CD14-positive monocyte (primary cell): ENCODE results near the gene FNDC3A. TPM values are rescaled to one million over a fixed set of nuclear protein-coding genes. Genes with fewer than 3 reads are reported as not detected.

Experiments
- DNase-seq, 3 donors: peaks; one replicate each; pipeline ENCODE4 v3.0.0-alpha.2; 2011 to 2022
- H2AFZ ChIP-seq: 2 replicates; pipeline ENCODE4 v1.6.0; 2012; ENCODE audit warnings: mild to moderate bottlenecking, low read depth, low read length, inconsistent platforms; ENCODE audit not compliant: insufficient read depth, poor library complexity, severe bottlenecking
- H3K27ac ChIP-seq, 2 donors: 1 replicate in 1 of 2; 2 replicates in 1 of 2; pipeline ENCODE4 v1.5.1; 2012 to 2013; ENCODE audit warnings: low read length in 2 of 2, control low read depth in 1 of 2, inconsistent platforms in 1 of 2, low read depth in 1 of 2, mild to moderate bottlenecking in 1 of 2
- H3K27me3 ChIP-seq, 2 donors: one replicate each; pipeline versions ENCODE4 v1.6.0 to v1.6.1; 2011 to 2013; ENCODE audit warnings: low read length in 2 of 2; ENCODE audit not compliant: control insufficient read depth in 2 of 2, insufficient read depth in 2 of 2
- H3K36me3 ChIP-seq, 2 donors: replicated peaks in 1 of 2; 1 replicate in 1 of 2; 2 replicates in 1 of 2; pipeline versions ENCODE4 v1.5.1 to v1.6.1; 2012 to 2013; ENCODE audit warnings: low read length in 2 of 2, control low read depth in 1 of 2, inconsistent platforms in 1 of 2, mild to moderate bottlenecking in 1 of 2; ENCODE audit not compliant: insufficient read depth in 2 of 2, control insufficient read depth in 1 of 2
- H3K4me1 ChIP-seq, 2 donors: 1 replicate in 1 of 2; 2 replicates in 1 of 2; pipeline versions ENCODE4 v1.5.1 to v1.6.1; 2012 to 2013; ENCODE audit warnings: low read length in 2 of 2, control low read depth in 1 of 2, inconsistent platforms in 1 of 2, mild to moderate bottlenecking in 1 of 2, moderate library complexity in 1 of 2; ENCODE audit not compliant: insufficient read depth in 2 of 2, control insufficient read depth in 1 of 2
- H3K4me2 ChIP-seq: replicated peaks from 2 replicates; pipeline ENCODE3; 2012; ENCODE audit warnings: low read length, moderate library complexity, mild to moderate bottlenecking; ENCODE audit not compliant: poor library complexity, severe bottlenecking; ENCODE audit errors: extremely low read depth
- H3K4me3 ChIP-seq, 3 experiments: fragments of 200-600 bp in 1 of 3; sonication (generic) in 1 of 3; replicated peaks in 1 of 3; 1 replicate in 2 of 3; 2 replicates in 1 of 3; pipeline ENCODE4 v1.5.1; 2011 to 2013; ENCODE audit warnings: low read length in 3 of 3, mild to moderate bottlenecking in 3 of 3, control low read depth in 2 of 3, low read depth in 2 of 3, inconsistent platforms in 1 of 3, moderate library complexity in 1 of 3
- H3K79me2 ChIP-seq: 2 replicates; pipeline ENCODE4 v1.6.0; 2012; ENCODE audit warnings: mild to moderate bottlenecking, control low read depth, inconsistent platforms, low read length, moderate library complexity; ENCODE audit not compliant: insufficient read depth
- H3K9ac ChIP-seq: 2 replicates; pipeline ENCODE4 v1.6.0; 2017; ENCODE audit warnings: low read length, mild to moderate bottlenecking; ENCODE audit not compliant: insufficient read depth, poor library complexity, severe bottlenecking
- H3K9me3 ChIP-seq, 2 donors: replicated peaks in 1 of 2; 1 replicate in 1 of 2; 2 replicates in 1 of 2; pipeline versions ENCODE4 v1.5.1 to v1.6.1; 2012 to 2013; ENCODE audit warnings: low read length in 2 of 2, control low read depth in 1 of 2; ENCODE audit not compliant: control insufficient read depth in 1 of 2, insufficient read depth in 1 of 2
- H4K20me1 ChIP-seq: 2 replicates; pipeline ENCODE4 v1.6.0; 2012; ENCODE audit warnings: mild to moderate bottlenecking, low read length, control low read depth, moderate library complexity; ENCODE audit not compliant: insufficient read depth
- H3K27ac Mint-ChIP-seq, 7 donors: one replicate each; pipeline ENCODE4 v1.8.0; 2020; ENCODE audit warnings: mild to moderate bottlenecking in 7 of 7, mixed read lengths in 7 of 7, moderate library complexity in 6 of 7, inconsistent platforms in 2 of 7
- H3K27me3 Mint-ChIP-seq, 3 donors: one replicate each; pipeline ENCODE4 v1.8.0; 2021 to 2022; ENCODE audit warnings: low read depth in 3 of 3, mild to moderate bottlenecking in 3 of 3, mixed read lengths in 3 of 3, moderate library complexity in 3 of 3, inconsistent platforms in 1 of 3
- H3K36me3 Mint-ChIP-seq, 2 donors: one replicate each; pipeline ENCODE4 v1.8.0; 2020; ENCODE audit warnings: mixed read lengths in 2 of 2, inconsistent platforms in 1 of 2, mild to moderate bottlenecking in 1 of 2
- H3K4me1 Mint-ChIP-seq: one replicate; pipeline ENCODE4 v1.8.0; 2020; ENCODE audit warnings: mild to moderate bottlenecking, mixed read lengths
- H3K4me3 Mint-ChIP-seq, 2 donors: one replicate each; pipeline ENCODE4 v1.8.0; 2020; ENCODE audit warnings: mild to moderate bottlenecking in 2 of 2, mixed read lengths in 2 of 2, moderate library complexity in 1 of 2
- H3K9me3 Mint-ChIP-seq, 7 donors: one replicate each; pipeline ENCODE4 v1.8.0; 2020 to 2022; ENCODE audit warnings: mixed read lengths in 7 of 7, mild to moderate bottlenecking in 6 of 7, moderate library complexity in 6 of 7, inconsistent platforms in 2 of 7
- WGBS: methylation state at CpG from one replicate; pipeline ENCODE4 v1.1.5; 2013; ENCODE audit warnings: missing lambda C conversion rate; ENCODE audit not compliant: insufficient coverage; 5-methylcytosine and 5-hydroxymethylcytosine counted together
- intact Hi-C, 2 donors: fragments of 100-400 bp; cut with micrococcal nuclease; formaldehyde crosslinking; loops; one replicate each; pipeline versions ENCODE4 v1.15.0 to v1.15.1; 2023
- polyA plus RNA-seq, 3 donors: library from polyadenylated mRNA; depleted of rRNA in 1 of 3; unstranded in 2 of 3; stranded (reverse) in 1 of 3; fragments of 300-500 nt in 2 of 3; fragments of >200 nt in 1 of 3; fragmentation: Illumina TruSeq in 2 of 3; gene quantifications; 1 replicate in 2 of 3; 2 replicates in 1 of 3; pipeline ENCODE4 v1.2.3, GENCODE V29; 2012 to 2021
- TF ChIP-seq, protein P1 (sequence below): fragments of 200-600 bp; IDR thresholded peaks from one replicate; pipeline ENCODE4 v1.8.0; 2022; ENCODE audit warnings: antibody characterized with exemption, mild to moderate bottlenecking

FNDC3A gene
- polyA plus RNA-seq, 3 donors: 8.3 to 27.0 (median 12.0) TPM

DNA sequence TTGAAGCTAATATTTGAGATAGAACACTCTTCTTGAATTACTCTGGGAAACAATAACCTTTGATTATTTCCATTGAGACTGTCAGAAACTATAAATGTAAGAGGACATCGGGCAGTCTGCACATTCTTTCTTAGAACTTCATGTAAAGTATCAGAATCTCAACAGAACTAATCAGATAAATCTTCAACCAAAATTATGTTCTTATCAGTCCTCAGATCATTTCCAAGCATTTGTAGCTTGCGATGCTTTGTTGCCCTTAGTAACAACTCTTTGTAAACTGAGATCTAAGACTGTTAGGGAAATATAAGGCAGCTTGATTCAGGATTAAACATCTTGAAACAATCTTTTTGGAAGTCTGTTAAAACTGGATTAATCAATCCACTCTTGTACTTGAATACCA, 70.3 kb downstream of the FNDC3A start:
- TF ChIP-seq, protein P1, sequence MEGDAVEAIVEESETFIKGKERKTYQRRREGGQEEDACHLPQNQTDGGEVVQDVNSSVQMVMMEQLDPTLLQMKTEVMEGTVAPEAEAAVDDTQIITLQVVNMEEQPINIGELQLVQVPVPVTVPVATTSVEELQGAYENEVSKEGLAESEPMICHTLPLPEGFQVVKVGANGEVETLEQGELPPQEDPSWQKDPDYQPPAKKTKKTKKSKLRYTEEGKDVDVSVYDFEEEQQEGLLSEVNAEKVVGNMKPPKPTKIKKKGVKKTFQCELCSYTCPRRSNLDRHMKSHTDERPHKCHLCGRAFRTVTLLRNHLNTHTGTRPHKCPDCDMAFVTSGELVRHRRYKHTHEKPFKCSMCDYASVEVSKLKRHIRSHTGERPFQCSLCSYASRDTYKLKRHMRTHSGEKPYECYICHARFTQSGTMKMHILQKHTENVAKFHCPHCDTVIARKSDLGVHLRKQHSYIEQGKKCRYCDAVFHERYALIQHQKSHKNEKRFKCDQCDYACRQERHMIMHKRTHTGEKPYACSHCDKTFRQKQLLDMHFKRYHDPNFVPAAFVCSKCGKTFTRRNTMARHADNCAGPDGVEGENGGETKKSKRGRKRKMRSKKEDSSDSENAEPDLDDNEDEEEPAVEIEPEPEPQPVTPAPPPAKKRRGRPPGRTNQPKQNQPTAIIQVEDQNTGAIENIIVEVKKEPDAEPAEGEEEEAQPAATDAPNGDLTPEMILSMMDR: no peak
- intact Hi-C loops: no loop called here
- Mint-ChIP-seq H3K9me3 (peaks cover 3 to 17% (median 9%) of the 10 kb centered on the region in 7 donors), H3K4me3 (no peak overlapping the region), H3K27me3 (peaks cover 0 to 2% (median 0%) of the 10 kb centered on the region in 3 donors), H3K4me1 (no peaks in the 10 kb centered on the region), H3K27ac (no peak overlapping the region), H3K36me3 (peaks cover 21 to 39% of the 10 kb centered on the region in 2 donors)
- Histone ChIP-seq H3K4me2 (no peak overlapping the region), H3K36me3 (no peaks in the 10 kb centered on the region), H3K27ac (no peak overlapping the region), H3K27me3 (no peaks in the 10 kb centered on the region), H3K4me3 (no peak overlapping the region), H3K9ac (no peak overlapping the region), H3K79me2 (peaks cover 14% of the 10 kb centered on the region), H2AFZ (no peak overlapping the region), H3K9me3 (no peaks in the 10 kb centered on the region), H3K4me1 (no peaks in the 10 kb centered on the region), H4K20me1 (no peaks in the 10 kb centered on the region)
- WGBS: no CpG with 5 or more reads among the region's 2 CpGs
- DNase-seq: no peak

DNA sequence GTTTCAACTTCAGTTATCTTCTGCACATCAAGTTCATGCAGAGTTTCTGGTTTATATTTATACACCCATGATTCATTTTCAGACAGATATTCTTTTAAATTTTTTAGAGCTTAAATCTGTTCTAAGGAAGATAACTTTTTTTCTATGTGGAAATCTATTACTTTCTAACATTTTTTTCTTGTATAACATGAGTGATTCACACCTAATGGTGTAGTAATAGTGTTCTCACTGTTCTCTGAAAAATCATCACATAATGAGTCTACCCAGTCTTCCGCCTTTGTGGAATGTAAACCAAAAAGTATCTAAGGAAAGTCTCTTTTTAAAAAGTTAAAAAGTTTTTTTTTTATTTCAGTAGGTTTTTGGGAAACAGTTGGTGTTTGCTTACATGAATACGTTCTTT, 70.8 kb downstream of the FNDC3A start:
- Histone ChIP-seq H4K20me1 (no peaks in the 10 kb centered on the region), H3K9me3 (no peaks in the 10 kb centered on the region), H3K4me3 (no peak overlapping the region), H3K27me3 (no peaks in the 10 kb centered on the region), H3K9ac (no peak overlapping the region), H3K27ac (no peak overlapping the region), H3K4me2 (no peak overlapping the region), H3K36me3 (no peaks in the 10 kb centered on the region), H2AFZ (no peak overlapping the region), H3K79me2 (peaks cover 19% of the 10 kb centered on the region), H3K4me1 (no peaks in the 10 kb centered on the region)
- no peak overlapping the region for H3K27ac Mint-ChIP-seq
- H3K36me3 Mint-ChIP-seq: peaks cover 18 to 41% of the 10 kb centered on the region in 2 donors
- peaks cover 3 to 18% (median 9%) of the 10 kb centered on the region in 7 donors for H3K9me3 Mint-ChIP-seq
- no peak for DNase-seq
- H3K27me3 Mint-ChIP-seq: peaks cover 0 to 2% (median 0%) of the 10 kb centered on the region in 3 donors
- no peaks in the 10 kb centered on the region for H3K4me1 Mint-ChIP-seq
- TF ChIP-seq, protein P1: no peak
- intact Hi-C loops: no loop called here
- no peak overlapping the region for H3K4me3 Mint-ChIP-seq
- no CpG with 5 or more reads among the region's 2 CpGs for WGBS
